Measurements from ENCODE around the gene PGC. TPM values are rescaled to one million over a fixed set of nuclear protein-coding genes. Genes with fewer than 3 reads are reported as not detected.

PGC gene
- total RNA-seq, 2 donors from 2014 or later, result not detected

DNA sequence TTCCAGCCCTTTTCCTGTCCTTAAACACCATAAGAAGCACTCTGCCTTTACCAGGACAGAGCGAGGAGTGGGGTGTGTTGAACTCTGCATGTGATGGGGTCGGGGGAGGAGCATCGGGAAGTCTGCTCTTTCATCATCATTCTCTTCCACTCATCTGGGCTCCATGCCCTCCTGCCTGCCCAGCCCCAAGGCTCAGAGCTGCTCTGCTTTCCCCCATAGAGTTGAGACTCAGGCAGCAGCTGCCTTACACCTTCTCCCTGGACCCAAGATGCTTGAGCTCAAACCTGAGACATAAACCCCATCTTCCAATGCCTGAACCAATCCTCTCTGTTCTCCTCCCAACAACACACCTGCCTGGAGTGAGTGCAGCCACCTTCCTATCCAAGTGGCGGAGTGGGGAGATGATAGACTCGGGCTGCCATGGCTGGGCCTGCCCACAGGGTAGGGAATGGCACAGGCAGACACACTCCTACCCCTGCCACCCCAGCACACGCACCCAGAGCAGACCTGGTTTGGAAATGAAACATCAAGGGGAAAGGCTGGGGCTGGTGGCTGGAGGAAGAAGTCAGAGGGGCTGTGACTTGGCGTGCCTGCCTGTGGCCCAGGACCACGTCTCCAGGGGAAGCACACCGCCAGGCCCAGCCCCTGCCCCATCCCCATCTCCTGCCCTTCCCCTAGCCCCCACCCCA lies 40.2 kb downstream of the PGC start:
- intact Hi-C loops (cut with DNase I), result loop anchor here in 1 of 2 donors (10.0 kb wide), 1 partner anchor 68 kb away; the partner anchor contains the start of gene FRS3
- ATAC-seq (peak; percentile 43 to 71), DNase-seq (peak; percentile 60)

DNA sequence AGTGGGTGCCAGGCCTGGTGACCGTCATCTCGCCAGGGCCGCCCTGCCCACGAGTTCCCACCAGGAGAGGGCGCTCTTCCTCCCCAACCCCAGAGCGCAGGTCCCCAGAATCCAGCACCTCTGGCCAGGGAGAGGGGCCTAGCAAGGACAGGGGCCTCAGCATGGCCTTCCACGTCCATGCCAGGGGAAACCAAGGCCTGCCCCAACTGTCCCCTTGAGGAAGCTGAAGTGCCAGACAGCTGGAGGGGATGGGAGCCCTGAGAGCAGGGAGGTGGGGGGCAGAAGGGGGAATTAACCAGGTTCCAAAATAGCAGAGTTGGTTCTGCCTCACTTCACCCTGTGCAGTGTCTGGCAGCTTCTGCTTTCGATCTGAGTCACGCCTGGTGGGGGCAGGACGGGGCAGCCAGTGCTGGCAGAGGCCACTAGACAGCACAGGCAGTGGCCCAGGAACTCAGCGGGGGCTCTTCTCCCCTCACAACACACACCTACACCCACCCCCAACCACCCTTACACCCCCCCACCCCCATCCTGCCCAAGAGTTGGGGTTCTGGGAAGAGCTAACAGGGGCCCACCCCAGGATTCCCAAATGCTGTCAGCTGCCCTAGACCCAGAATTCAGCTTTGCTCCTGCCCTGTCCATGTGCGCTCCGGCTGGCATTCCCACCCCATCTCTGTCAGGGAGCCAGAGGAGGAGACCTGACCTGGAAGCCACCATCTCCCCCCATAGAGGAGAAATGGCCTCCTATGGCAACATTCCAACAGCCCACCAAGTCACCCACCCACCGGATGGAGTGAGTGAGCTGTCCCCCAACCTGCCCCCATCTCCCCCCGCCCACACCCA lies 41.0 kb downstream of the PGC start:
- DNase-seq (peak; percentile 85), ATAC-seq (peak; percentile 89 to 91)
- intact Hi-C loops (cut with DNase I), result loop anchor here in 1 of 2 donors (10.0 kb wide), 1 partner anchor 69 kb away; the partner anchor contains the start of gene FRS3

DNA sequence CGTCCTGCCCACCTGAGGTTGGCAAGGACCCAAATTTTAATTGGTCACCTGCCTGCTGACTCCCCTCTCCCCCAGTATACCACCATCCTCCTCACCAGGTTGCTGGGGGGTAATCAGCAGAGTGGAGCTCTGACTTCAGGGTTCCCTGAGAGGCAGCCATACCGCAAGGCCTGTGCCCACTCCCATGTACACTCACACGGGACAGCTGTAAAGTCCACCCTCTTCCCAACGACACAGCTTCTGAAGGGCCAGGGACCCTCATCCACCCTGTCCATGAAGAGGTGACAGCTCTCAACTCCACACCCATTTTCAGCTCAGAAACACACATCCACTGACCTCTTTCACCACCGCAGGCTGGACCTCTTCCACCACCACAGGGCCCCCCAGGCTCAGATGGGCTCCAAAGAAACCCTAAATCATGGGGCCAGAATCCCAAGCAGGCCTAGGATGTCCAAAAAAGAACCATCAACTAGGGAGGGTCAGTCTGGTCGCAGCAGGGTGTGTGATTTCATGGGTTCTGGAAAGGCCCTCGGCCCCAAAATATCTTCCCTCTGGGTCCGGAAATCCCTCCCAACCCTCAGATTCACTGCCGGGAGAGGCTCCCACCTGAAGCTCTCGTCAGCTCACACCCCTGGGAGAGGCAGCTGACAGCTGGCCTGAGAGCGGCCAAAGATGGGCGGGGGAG lies 41.7 kb downstream of the PGC start:
- peak; percentile 82 to 90 for ATAC-seq
- intact Hi-C loops (cut with DNase I), result loop anchor here in 1 of 2 donors (10.0 kb wide), 1 partner anchor 69 kb away; the partner anchor contains the start of gene FRS3
- no peak for DNase-seq

DNA sequence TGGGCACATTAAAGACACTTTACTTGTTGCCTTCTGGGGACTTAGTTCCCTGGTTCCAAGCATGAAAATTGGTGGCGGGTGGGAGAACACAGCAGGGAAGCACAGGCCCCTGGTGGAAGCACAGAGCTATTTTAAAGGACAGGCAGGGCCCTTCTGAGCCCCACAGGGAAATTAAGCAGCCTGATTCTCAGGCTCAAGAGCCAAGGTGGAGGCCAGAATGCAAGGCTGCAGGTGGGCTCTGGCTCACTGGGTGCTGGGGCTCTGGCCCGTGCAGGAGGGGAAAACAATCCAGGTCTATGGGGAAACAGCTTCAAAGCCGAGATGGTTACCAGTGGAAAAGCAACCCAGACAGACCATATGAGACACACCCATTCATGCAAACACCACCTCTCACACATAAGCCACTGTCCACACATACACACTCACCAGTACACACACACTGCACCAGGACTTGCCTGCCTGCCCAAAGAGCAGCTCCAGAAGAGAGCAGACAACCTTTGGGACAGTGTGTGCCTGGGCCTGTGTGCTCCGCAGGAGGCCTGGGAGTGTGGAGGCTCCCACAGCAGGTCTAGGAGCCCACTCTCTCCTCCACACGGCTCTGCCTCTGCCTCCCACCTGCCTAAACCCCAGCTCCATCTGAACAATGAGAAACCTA lies 42.4 kb downstream of the PGC start:
- no peak for ATAC-seq
- intact Hi-C loops (cut with DNase I), result loop anchor here in 1 of 2 donors (10.0 kb wide), 1 partner anchor 70 kb away; the partner anchor contains the start of gene FRS3
- no peak for DNase-seq

DNA sequence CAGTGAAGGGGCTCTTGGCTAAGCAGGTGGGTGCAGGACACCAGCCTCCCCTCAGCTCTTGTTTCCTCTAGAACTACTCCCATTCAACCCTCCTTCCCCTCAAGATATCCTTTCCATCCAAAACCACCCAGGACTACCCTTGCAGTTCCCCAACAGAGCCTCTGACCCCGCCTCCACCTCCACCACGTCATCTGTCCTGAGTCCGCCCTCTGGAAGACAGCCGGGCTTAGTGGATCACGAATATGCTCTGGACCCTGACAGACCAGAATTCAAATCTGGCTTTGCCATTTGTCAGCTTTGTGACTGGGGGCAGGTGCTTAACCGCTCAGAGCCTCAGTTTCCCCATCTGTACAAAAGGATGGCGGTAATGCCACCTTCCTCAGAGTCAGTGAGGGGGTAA lies 43.2 kb downstream of the PGC start:
- no peak for DNase-seq
- intact Hi-C loops (cut with DNase I), result loop anchor here in 1 of 2 donors (10.0 kb wide), 1 partner anchor 71 kb away; the partner anchor contains the start of gene FRS3

DNA sequence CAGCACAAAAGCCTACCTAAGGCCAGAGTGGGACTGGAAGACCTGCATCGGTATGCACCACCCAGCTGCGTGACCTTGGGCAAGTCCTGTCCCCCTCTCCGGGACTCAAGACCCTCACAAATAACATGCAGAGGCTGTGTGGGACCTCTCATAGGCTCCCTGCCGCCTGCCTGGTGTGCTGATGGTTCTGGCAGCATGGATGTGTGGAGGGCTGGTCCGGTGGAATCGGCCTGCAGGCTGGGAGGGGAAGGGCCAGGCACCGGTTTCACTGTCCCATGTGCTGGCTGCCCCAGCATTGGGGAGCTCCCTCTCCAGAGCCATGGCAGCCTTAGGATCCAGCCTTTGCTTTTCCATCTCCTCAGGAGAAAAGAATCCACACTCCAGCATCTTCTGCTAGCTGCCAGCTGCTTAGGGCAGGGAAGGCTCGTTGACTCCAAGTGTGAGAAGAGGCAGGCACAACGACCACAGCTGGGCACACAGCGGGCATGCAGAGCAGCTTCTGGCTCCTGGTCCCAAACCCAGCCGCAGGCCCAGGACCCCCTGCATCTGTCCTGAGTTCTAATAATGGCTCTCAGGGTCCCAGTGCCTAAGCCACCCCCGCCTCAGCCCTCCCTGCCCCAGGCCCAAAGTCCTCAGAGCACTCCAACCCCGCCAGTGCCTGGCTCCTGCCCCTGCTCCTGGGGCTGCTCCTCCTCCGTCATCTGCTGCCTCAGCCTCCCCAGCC lies 44.3 kb downstream of the PGC start:
- ATAC-seq (no peak), DNase-seq (no peak)
- intact Hi-C loops (cut with DNase I), result loop anchor here in 1 of 2 donors (10.0 kb wide), 1 partner anchor 72 kb away; the partner anchor contains the start of gene FRS3

More for the DNA sequence above, 43.2 kb downstream of the PGC start:
- ATAC-seq, result no peak

DNA sequence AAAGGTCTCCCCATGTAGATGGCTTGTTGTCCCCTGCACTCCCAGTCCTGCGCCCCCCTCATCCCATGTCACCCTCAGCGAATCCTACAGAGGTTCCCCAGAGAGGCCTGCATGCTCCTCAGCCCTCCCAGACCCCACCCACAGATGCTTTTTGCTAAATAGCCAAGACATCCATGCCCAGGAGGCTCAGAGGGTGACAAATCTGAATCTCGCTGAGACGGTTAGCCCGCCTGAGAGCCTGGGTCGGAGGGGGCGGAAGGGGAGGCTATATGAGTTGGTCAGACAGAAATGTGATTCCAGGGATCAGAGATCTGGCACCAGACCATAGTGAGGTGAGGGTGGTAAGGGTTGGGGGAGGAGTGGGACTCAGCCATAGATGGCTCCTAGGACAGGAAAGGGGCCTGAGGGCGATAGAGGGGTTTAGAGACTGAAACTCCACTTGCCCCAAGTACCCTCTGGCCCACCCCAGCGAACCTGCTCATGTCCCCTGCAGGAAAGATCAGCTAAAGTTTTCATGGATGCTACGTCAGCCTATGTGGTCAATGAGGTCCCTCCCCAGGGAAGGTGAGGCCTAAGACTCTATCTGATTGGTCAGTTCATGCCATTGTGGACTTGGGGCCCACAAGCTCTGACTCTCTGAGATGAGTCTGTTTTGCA lies 45.0 kb downstream of the PGC start:
- no peak for ATAC-seq
- DNase-seq, result no peak
- intact Hi-C loops (cut with DNase I), result loop anchor here in 1 of 2 donors (10.0 kb wide), 1 partner anchor 73 kb away; the partner anchor contains the start of gene FRS3

DNA sequence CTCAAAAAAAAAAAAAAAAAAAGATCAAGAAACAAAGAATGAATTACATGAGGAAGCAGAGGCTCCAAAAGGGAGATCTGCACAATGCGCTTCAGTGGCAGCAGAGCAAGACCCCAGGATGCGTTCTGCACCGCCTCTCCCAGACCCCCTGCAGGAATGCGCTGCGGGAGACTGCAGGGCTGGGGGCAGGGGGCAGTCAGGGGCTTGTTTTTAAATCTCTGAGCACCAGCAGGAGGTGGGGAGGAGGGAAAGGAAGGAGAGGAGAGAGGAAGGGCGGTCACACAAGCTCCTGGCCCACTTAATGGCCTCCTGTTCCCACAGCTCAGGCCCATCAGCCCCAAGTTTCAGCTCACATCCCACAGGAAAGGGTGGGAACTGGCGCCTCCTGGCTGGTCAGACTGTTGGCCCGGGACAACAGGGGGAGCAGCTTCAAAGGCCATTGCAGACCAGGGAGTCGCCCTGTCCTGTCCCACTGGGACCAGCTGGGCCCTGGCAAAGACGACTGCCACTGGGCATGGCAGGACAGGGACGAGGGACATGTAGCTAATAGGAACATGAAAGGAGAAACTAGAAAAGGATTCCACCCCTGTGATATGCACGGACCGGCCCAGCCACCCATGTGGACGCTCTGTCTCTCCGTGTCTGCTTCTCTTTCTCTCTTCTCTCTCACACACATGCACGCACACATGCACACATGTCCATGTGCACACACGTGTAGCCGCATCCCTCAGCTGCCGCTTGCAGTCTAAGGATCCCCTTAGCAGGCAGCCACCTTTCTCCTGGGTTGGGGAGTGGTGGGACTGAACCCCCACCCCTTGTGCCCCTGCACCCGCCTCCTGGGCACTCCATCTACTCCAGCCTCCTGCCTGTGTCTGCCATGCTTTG lies 46.5 kb downstream of the PGC start:
- intact Hi-C loops (cut with DNase I), result loop anchor here in 1 of 2 donors (10.0 kb wide), 1 partner anchor 74 kb away; the partner anchor contains the start of gene FRS3
- ATAC-seq, result peak; percentile 20 to 37
- peak; percentile 63 for DNase-seq

DNA sequence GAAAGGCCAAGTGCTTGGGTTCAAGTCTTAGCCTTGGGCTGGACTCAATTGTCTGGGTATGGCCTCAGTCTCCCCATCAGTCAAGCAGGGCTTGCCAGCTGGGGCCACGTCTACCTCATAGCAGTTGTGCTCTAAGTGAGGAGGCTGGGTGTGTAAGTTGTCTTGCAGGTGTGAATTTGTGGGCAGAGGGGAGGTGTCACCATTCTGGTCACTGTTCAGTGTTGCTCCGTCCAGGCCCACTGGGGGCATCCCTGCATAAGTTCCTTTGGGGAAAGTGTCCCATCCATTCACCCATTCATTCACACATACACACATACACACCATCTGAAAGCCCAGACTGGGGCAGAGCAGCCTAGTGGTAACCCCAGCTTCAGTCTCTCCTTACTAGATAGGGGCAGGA lies 48.1 kb downstream of the PGC start:
- DNase-seq (no peak), ATAC-seq (no peak)
- intact Hi-C loops (cut with DNase I), result no loop called here

DNA sequence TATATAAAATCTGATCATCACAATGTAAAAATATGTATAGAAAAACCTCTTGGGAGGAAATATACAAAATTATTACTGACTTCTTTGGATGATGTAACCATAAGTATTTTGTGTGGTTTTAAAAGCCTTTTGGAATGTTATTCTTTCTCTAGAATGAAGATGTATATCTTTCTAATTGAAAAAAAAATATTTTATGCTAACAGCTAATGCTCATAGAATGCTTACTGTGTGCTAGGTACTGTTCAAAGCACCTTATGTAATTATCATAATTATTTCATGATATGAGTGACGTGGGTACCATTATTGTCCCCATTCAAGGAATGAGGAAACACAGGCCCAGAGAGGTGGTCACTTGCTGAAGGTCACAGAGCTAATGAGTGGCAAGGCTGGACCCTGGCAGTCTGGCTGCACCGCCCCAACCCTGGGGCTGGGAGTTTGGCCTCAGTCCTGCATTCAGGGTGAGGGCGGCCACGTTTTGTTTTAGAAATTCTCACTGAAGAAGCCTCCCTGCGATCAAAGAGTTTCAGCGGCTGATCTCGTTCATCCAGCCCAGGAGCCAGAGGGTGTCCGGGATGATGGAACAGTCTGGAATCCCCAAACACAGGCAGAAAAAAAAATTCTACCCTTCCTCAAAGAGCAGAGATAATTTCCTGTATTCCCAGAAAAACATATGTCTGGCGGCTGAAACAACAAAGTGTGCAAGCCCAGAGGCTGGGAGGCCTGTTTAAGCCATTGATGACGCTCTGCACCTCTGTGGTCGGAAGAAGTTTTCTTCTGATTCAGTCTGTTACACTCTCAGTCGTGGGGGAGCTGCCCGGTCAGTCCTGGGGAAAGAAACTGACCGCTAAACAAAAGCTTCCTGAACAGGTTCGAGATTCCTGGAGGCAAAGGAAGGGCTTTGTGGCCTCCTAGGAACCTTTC lies 49.1 kb downstream of the PGC start:
- DNase-seq (no peak), ATAC-seq (peak in 1 of 2 donors; percentile 32)
- intact Hi-C loops (cut with DNase I), result no loop called here

DNA sequence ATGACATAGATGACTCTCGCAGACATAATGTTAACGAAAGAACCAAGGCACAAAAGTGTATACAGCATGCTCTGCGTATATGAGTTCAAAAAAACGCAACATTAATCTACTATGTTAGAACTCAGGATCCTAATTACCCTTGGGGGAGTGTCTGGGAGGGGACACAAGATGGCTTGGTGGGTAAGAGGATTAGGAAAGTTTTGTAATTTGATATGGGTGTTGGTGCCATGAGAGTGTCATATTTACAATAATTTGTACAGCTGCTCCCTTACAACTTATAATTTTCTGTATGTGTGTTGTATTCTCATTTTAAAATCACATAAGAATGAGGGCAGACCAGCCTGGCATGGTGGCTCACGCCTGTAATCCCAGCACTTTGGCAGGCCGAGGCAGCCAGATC lies 50.4 kb downstream of the PGC start:
- intact Hi-C loops (cut with DNase I), result no loop called here
- DNase-seq (no peak), ATAC-seq (no peak)

DNA sequence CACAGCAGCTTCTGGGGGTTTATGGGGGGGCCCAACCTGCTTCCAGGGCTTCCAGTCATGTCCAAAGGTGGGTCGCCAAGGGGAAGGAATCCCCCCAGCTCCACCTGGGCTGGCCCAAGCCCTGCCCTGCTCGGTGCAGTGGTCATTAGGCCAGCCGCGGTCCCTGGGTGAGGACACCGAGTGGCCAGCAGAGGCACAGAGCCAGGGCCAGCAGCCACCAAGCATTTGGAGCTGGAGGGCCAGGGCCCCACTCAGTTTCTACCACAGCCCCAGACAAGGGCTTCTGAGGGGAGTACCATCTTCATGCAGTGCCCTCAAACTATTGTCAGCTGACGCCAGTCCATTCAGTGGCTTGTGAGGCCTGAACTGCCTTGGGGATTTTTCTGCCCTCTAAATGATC lies 51.4 kb downstream of the PGC start:
- intact Hi-C loops (cut with DNase I), result no loop called here
- DNase-seq (no peak), ATAC-seq (no peak)

DNA sequence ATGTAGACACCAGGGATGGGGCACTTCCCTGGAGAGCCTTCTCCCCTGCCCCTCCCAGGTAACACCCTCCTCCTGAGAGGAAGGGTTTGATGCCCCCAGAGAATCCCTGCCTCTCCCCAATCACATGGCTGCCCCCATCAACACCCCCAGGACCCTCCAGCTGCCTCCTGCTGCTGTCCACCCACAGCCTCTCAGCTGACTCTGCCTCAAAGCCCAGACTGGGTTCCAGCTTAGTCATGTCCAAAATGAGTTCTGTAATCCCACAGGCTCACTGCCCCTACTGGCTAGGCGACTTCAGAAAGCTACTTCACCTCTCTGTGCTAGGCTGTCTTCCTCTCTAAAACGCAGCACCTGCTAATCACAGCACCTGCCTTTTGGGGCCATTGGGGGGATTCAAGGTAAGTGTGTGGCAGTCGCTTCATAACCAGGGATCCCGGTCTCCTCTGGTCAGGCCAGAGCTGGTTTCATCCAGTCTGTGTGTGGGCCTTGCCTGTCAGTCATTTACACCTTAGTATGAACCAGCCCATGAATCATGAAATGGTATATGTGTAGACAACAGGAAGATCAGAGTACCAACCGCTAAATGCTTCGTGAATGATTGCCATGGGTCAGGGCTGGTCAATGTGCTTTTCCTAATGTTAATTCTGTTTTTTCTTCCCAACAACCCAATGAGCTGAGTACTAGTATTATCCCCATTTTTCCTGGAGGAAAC lies 52.2 kb downstream of the PGC start:
- intact Hi-C loops (cut with DNase I), result no loop called here
- no peak for DNase-seq
- ATAC-seq, result peak in 1 of 2 donors; percentile 18

DNA sequence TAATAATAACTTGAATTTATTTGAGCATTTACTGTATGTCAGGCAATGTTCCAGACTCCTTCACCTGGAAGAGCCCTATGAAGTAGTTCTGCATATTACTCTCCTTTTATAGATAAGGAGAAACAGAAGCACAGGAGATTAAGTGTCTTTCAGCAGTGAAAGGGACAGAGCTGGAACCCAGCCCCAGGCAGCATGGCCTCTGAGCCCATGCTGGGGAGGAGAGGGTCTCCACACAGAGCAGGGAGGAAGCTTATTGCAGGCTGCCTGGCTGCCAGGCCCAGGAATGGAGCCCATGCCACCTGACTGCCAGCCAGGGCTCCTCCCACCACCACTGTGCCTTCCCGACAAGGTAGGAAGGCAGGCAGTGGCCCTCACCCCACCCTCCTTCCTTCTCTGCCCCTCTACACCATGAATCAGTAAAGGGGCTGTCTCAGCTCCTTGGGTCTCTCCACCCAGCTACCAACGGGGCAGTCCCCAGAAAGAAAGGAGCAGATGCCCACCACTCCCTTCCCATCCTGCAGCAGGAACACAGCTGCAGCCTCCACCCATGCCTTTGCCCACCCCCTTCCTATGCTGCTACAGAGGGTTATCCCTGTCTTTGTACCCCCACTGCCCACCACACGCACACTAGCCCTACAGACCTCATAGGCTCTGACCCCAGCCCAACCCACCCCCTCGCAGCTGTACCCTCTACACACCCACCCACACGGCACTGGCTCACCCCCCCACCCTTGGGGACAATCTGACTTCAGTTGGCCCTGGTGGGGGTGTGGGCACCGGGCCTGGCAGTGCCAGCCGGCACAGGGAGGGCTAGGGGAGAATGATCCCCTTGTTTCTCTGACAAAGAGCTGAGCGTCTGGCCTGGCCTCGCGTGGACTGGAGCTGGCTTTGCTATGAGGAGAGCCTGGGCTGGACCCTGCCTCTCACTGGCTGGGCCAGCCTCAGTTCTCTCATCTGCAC lies 53.6 kb downstream of the PGC start:
- ATAC-seq (peak; percentile 21 to 32), DNase-seq (no peak)
- intact Hi-C loops (cut with DNase I), result no loop called here
